HepG2 (cell line): ENCODE measurements around the gene REPIN1. TPM values are rescaled to one million over a fixed set of nuclear protein-coding genes. Genes with fewer than 3 reads are reported as not detected.
A peak's percentile ranks its signal among the peaks of the same experiment; 100 is the strongest.

Source experiments
- ADNP ChIP-seq: sonication (generic); formaldehyde crosslinking; IDR thresholded peaks from 2 replicates; pipeline ENCODE4 v1.4.0; 2020; ENCODE audit warnings: missing genetic modification reagents
- ARHGAP35 ChIP-seq: sonication (generic); formaldehyde crosslinking; IDR thresholded peaks from 2 replicates; pipeline ENCODE4 v1.9.0; 2022; ENCODE audit warnings: mild to moderate bottlenecking, inconsistent platforms, moderate library complexity, missing genetic modification reagents, borderline replicate concordance
- FOSL2 ChIP-seq: sonication (generic); formaldehyde crosslinking; IDR thresholded peaks from 2 replicates; pipeline ENCODE4 v1.4.0; 2020; ENCODE audit warnings: missing genetic modification reagents
- GZF1 ChIP-seq: sonication (generic); formaldehyde crosslinking; IDR thresholded peaks from 2 replicates; pipeline ENCODE4 v1.5.1; 2020; ENCODE audit warnings: mild to moderate bottlenecking, missing genetic modification reagents
- KDM1A ChIP-seq: IDR thresholded peaks from 2 replicates; pipeline ENCODE4 v1.6.1; 2016; ENCODE audit warnings: missing compliant biosample characterization
- KLF9 ChIP-seq: IDR thresholded peaks from 2 replicates; pipeline ENCODE4 v1.6.1; 2016; ENCODE audit warnings: low read depth
- NFIB ChIP-seq: sonication (generic); formaldehyde crosslinking; IDR thresholded peaks from 2 replicates; pipeline ENCODE4 v1.9.0; 2021; ENCODE audit warnings: missing genetic modification reagents, mild to moderate bottlenecking, borderline replicate concordance
- NR2F1 ChIP-seq, 2 experiments: fragments of 450-650 bp in 1 of 2; formaldehyde crosslinking in 1 of 2; IDR thresholded peaks; 2 replicates each; pipeline versions ENCODE4 v1.5.0 to v1.6.1; 2016 to 2020; ENCODE audit warnings: mild to moderate bottlenecking in 1 of 2, missing compliant biosample characterization in 1 of 2, missing genetic modification reagents in 1 of 2, moderate library complexity in 1 of 2
- PLRG1 ChIP-seq: fragments of 450-650 bp; conservative IDR thresholded peaks from 2 replicates; pipeline ENCODE4 v1.6.1; 2016
- ZBTB21 ChIP-seq: sonication (generic); formaldehyde crosslinking; IDR thresholded peaks from 2 replicates; pipeline ENCODE4 v1.4.0; 2020; ENCODE audit warnings: missing genetic modification reagents
- ZFP36L2 ChIP-seq: sonication (generic); formaldehyde crosslinking; IDR thresholded peaks from 2 replicates; pipeline ENCODE4 v1.4.0; 2020; ENCODE audit warnings: missing genetic modification reagents
- ZNF225 ChIP-seq: sonication (generic); formaldehyde crosslinking; IDR thresholded peaks from 2 replicates; pipeline ENCODE4 v1.4.0; 2020; ENCODE audit warnings: mild to moderate bottlenecking, missing genetic modification reagents
- ZNF232 ChIP-seq: sonication (generic); formaldehyde crosslinking; IDR thresholded peaks from 2 replicates; pipeline ENCODE4 v1.4.0; 2020; ENCODE audit warnings: missing genetic modification reagents, borderline replicate concordance
- ZNF549 ChIP-seq: sonication (generic); formaldehyde crosslinking; IDR thresholded peaks from 2 replicates; pipeline ENCODE4 v1.5.0; 2020; ENCODE audit warnings: missing genetic modification reagents
- ZNF605 ChIP-seq: sonication (generic); formaldehyde crosslinking; IDR thresholded peaks from 2 replicates; pipeline ENCODE4 v1.8.0; 2022; ENCODE audit warnings: mild to moderate bottlenecking, missing genetic modification reagents
- ZNF615 ChIP-seq: sonication (generic); formaldehyde crosslinking; IDR thresholded peaks from 2 replicates; pipeline ENCODE4 v1.5.0; 2020; ENCODE audit warnings: mild to moderate bottlenecking, missing genetic modification reagents, borderline replicate concordance
- polyA plus RNA-seq, 8 experiments: library from polyadenylated mRNA; depleted of rRNA in 3 of 8; stranded (reverse) in 7 of 8; unstranded in 1 of 8; fragments of >200 nt; fragmentation: Illumina TruSeq in 4 of 8; extraction: Trizol in 4 of 8; gene quantifications; 2 replicates each; pipeline versions ENCODE4 v1.2.1 to v1.2.3, GENCODE V29; 2011 to 2016; ENCODE audit warnings: low read depth in 4 of 8, missing spikeins in 1 of 8, mixed read lengths in 1 of 8; ENCODE audit not compliant: insufficient read depth in 1 of 8
- total RNA-seq, 5 experiments: library from RNA; depleted of rRNA; stranded (reverse); fragments of >200 nt; fragmentation: Illumina TruSeq; extraction: Trizol; gene quantifications; 2 replicates each; pipeline ENCODE4 v1.2.3, GENCODE V29; 2016; ENCODE audit warnings: low read depth in 1 of 5
- TF ChIP-seq, protein P1 (sequence below): sonication (generic); formaldehyde crosslinking; IDR thresholded peaks from 2 replicates; pipeline ENCODE4 v1.4.0; 2020; ENCODE audit warnings: missing genetic modification reagents
- TF ChIP-seq, protein P2 (sequence below): IDR thresholded peaks from 2 replicates; pipeline ENCODE4 v1.6.1; 2012; ENCODE audit warnings: low read length, improper control_type of control experiment
- TF ChIP-seq, protein P3 (sequence below): sonication (generic); formaldehyde crosslinking; IDR thresholded peaks from 2 replicates; pipeline ENCODE4 v1.5.0; 2020; ENCODE audit warnings: missing genetic modification reagents, mild to moderate bottlenecking, borderline replicate concordance
- TF ChIP-seq, protein P4 (sequence below): sonication (generic); formaldehyde crosslinking; IDR thresholded peaks from 2 replicates; pipeline ENCODE4 v1.8.1; 2023; ENCODE audit warnings: mild to moderate bottlenecking, moderate library complexity, missing genetic modification reagents
- TF ChIP-seq, protein P5 (sequence below): sonication (generic); formaldehyde crosslinking; IDR thresholded peaks from 2 replicates; pipeline ENCODE4 v1.8.0; 2022; ENCODE audit warnings: missing genetic modification reagents, low read depth, mild to moderate bottlenecking, borderline replicate concordance

The REPIN1 gene
- total and polyA plus RNA-seq, 2 of the 13 experiments (the other 11 are each of a cell fraction or from before 2014, with no cell fraction given) = 69.9 to 108 TPM

DNA sequence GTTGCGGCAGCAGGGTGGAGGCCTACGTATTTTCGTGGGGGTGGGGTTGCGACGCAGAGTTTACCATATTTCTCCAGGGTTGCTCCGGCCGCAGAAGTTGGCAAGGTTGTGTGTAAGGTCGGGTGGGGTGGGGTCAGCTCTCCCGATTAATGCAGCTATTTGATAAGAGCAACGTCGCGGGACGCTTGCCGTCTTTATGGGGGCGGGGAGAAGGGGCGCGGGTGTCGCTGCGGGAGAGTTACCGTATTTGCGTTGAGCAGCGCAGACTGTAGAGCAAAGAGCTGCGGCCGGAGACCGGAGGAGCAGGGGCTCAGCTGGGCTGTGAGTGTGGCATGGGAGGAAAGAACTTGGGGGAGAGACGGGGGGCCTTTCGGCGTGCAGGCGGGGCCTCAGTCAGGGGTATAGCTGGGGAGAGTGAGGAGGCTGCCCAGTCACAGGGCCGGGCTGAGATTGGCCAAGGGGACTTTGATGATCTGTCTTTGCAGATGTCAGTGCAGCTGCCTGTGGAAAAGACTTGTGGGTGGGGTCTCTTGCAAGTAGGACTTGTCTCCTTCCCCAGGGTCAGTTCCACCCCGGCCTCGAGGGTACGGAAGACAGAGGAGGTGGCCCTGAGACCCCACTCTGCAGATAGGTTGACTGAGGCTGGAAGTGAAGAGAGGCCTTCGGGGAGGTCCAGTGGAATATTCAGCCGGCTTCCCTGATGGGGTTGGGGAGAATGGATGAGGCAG is 37.1 kb downstream of the REPIN1 start (continued):
- peak; percentile 99 for TF ChIP-seq GZF1 (CRISPR knock-in tag)
- TF ChIP-seq ZNF605 = peak; percentile 38
- no peak for TF ChIP-seq NR2F1 (CRISPR knock-in tag; IDR thresholded peaks at IDR 0.05)
- TF ChIP-seq, protein P1, sequence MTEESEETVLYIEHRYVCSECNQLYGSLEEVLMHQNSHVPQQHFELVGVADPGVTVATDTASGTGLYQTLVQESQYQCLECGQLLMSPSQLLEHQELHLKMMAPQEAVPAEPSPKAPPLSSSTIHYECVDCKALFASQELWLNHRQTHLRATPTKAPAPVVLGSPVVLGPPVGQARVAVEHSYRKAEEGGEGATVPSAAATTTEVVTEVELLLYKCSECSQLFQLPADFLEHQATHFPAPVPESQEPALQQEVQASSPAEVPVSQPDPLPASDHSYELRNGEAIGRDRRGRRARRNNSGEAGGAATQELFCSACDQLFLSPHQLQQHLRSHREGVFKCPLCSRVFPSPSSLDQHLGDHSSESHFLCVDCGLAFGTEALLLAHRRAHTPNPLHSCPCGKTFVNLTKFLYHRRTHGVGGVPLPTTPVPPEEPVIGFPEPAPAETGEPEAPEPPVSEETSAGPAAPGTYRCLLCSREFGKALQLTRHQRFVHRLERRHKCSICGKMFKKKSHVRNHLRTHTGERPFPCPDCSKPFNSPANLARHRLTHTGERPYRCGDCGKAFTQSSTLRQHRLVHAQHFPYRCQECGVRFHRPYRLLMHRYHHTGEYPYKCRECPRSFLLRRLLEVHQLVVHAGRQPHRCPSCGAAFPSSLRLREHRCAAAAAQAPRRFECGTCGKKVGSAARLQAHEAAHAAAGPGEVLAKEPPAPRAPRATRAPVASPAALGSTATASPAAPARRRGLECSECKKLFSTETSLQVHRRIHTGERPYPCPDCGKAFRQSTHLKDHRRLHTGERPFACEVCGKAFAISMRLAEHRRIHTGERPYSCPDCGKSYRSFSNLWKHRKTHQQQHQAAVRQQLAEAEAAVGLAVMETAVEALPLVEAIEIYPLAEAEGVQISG (CRISPR knock-in tag) = 0 out of 2 replicates have a peak, but pooled peaks have one; percentile 12
- no peak for TF ChIP-seq FOSL2 (CRISPR knock-in tag)
- TF ChIP-seq ZNF232 (CRISPR knock-in tag) = no peak
- TF ChIP-seq ZNF615 (CRISPR knock-in tag) = no peak
- no peak for TF ChIP-seq ZFP36L2 (CRISPR knock-in tag)
- TF ChIP-seq ARHGAP35 (CRISPR knock-in tag) = no peak
- TF ChIP-seq PLRG1 = no peak
- TF ChIP-seq NFIB (CRISPR knock-in tag) = no peak
- TF ChIP-seq KDM1A (CRISPR knock-in tag) = peak; percentile 46; the same call in 1 of the 2 replicates
- TF ChIP-seq ADNP (CRISPR knock-in tag) = peak; percentile 25; the same call in 1 of the 2 replicates
- TF ChIP-seq, protein P2, sequence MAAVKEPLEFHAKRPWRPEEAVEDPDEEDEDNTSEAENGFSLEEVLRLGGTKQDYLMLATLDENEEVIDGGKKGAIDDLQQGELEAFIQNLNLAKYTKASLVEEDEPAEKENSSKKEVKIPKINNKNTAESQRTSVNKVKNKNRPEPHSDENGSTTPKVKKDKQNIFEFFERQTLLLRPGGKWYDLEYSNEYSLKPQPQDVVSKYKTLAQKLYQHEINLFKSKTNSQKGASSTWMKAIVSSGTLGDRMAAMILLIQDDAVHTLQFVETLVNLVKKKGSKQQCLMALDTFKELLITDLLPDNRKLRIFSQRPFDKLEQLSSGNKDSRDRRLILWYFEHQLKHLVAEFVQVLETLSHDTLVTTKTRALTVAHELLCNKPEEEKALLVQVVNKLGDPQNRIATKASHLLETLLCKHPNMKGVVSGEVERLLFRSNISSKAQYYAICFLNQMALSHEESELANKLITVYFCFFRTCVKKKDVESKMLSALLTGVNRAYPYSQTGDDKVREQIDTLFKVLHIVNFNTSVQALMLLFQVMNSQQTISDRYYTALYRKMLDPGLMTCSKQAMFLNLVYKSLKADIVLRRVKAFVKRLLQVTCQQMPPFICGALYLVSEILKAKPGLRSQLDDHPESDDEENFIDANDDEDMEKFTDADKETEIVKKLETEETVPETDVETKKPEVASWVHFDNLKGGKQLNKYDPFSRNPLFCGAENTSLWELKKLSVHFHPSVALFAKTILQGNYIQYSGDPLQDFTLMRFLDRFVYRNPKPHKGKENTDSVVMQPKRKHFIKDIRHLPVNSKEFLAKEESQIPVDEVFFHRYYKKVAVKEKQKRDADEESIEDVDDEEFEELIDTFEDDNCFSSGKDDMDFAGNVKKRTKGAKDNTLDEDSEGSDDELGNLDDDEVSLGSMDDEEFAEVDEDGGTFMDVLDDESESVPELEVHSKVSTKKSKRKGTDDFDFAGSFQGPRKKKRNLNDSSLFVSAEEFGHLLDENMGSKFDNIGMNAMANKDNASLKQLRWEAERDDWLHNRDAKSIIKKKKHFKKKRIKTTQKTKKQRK = no peak
- TF ChIP-seq KLF9 (CRISPR knock-in tag) = no peak
- TF ChIP-seq, protein P3, sequence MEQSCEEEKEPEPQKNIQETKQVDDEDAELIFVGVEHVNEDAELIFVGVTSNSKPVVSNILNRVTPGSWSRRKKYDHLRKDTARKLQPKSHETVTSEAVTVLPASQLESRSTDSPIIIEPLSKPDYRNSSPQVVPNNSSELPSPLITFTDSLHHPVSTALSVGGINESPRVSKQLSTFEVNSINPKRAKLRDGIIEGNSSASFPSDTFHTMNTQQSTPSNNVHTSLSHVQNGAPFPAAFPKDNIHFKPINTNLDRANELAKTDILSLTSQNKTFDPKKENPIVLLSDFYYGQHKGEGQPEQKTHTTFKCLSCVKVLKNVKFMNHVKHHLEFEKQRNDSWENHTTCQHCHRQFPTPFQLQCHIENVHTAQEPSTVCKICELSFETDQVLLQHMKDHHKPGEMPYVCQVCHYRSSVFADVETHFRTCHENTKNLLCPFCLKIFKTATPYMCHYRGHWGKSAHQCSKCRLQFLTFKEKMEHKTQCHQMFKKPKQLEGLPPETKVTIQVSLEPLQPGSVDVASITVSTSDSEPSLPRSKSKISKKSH (CRISPR knock-in tag) = peak; percentile 54; the same call in 1 of the 2 replicates
- TF ChIP-seq ZNF549 (CRISPR knock-in tag) = no peak
- no peak for TF ChIP-seq ZBTB21 (CRISPR knock-in tag)
- TF ChIP-seq, protein P4, sequence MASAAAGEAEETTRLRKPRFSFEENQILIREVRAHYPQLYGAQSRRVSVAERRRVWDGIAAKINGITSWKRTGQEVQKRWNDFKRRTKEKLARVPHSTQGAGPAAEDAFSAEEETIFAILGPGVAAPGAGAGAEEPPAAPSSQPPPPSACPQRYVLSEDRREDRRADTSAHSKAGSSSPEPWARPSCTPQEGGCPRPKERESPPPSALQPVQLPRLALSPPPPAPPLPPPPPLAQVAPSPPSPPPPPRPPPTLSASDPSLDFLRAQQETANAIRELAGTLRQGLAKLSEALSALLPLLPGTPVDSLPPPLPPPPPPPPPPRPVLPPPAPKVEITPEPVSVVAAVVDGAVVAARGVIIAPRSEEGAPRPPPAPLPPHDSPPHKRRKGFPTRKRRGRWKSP (CRISPR knock-in tag) = peak; percentile 40; the same call in 1 of the 2 replicates
- no peak for TF ChIP-seq ZNF225 (CRISPR knock-in tag)
- TF ChIP-seq, protein P5, sequence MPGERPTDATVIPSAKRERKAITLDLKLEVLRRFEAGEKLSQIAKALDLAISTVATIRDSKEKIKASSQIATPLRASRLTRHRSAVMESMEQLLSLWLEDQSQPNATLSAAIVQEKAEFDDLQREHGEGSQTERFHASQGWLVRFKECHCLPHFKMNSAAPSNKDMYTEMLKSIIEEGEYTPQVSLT (CRISPR knock-in tag) = no peak; the same call in 1 of the 2 replicates
